CD4-positive, alpha-beta T cell treated with Interleukin-12 subunit alpha and Interleukin-12 subunit beta, for 1 hour (primary cell): ENCODE measurements around the gene MACO1.
"Not testable (repeated sequence)": the region's sequence is repeated elsewhere in the genome, so short reads cannot be mapped to it uniquely, and the experiment has no call there.

Source experiments
- DNase-seq: peaks from one replicate; pipeline ENCODE4 v3.0.0-alpha.2; 2020

Gene MACO1, protein sequence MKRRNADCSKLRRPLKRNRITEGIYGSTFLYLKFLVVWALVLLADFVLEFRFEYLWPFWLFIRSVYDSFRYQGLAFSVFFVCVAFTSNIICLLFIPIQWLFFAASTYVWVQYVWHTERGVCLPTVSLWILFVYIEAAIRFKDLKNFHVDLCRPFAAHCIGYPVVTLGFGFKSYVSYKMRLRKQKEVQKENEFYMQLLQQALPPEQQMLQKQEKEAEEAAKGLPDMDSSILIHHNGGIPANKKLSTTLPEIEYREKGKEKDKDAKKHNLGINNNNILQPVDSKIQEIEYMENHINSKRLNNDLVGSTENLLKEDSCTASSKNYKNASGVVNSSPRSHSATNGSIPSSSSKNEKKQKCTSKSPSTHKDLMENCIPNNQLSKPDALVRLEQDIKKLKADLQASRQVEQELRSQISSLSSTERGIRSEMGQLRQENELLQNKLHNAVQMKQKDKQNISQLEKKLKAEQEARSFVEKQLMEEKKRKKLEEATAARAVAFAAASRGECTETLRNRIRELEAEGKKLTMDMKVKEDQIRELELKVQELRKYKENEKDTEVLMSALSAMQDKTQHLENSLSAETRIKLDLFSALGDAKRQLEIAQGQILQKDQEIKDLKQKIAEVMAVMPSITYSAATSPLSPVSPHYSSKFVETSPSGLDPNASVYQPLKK

DNA sequence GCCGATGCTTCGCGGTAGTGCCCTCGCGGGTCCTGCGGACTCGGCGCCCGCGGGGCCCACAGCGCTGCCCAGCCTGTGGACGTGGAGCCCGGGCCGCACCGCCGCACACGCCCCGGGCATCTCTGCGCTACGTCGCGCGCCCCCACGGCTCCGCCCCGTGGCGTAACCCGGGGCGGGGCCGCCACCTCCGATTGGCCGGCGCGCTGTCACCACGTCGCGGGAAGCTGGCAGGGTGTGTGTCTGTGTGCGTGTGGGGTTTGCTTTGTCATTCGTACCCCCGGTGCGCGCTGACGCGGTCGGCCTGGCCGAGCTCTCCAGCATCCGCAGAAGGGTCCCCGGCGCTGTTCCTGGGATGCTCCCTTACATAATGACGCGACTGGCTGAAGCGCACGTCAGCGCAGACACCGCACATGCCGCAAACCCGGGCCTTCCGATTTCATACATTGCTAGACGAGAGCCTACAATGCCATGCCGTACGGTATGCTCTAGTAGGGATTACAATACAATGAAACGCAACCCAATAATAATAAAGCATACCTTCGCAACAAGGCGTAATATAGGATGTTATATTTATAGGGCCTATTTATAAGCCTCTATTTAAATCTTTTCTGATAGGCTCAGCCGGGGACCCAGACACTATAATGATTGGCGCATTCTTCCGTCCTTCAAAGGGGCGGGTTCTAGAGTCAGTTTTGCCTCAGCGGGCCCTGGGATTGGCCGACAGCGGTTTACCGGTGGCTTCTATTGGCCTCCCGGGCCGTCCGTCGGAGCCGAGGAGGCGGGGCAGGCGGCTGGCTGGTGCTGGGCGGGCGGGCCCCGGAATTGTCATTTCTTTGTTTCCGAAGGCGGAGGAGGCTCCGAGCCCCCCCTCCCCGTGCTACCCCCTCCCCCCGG lies at the start of gene MACO1:
MACO1 (plus strand) TSS at position 825 of the 894 bp plus-strand sequence. CDS start 202 bp downstream, outside the sequence.
- peak; percentile 97 for DNase-seq

DNA sequence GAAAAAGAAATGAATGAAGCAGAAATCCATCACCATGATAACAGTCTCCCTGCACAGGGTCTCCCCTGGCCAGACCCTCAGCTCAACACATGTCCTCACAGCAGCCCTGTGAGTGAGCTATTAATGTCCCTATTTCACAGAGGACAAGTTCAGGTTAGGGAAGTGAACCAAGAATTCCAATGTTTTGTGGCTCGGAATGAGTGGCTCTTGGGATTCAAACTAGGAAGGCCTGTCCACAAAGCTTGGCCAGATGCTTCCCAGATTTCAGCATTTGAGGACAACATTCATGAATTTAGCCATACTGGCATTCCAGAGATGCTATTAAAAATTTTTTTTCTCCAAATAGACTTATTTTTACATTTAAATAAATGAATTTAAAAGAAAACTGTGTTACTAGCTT lies 48.2 kb upstream of the MACO1 start:
- not testable (repeated sequence) for DNase-seq

DNA sequence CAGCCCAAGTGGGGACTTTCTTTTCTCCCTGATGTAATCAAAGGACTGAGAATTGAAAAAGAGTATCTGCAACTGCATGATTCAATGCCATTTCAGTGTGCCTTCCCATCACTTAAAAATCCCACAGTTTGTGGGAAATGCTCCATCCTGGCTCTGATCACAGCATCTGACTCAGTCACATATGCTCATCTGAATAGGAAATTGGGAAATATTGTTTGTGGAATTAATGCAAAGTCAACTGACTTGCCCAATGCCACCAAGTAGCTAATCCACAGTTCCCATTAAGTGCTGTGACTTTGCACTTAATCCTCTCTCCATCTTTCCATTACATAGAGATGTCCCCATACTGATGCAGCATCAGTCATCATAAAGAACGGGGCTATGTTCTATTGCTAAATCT lies 47.6 kb upstream of the MACO1 start:
- DNase-seq: not testable (repeated sequence)

DNA sequence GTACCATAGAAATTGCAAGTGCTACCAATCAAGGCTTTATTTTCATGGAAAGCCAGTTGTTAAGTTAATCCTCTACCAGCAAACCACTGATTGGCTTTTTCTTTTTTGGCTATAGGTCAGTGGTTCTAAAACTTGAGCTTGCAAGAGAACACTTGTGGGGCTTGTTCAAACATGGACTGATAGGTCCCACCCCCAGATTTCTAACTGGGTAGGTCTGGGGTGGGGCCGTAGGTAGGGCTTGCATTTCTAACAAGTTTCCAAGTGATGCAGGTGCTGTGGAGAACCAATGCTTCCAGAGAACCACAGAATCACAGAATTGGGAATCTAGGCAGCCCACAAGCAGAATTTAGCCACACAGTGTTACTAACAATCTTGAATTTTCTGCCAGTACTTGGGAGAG lies 46.8 kb upstream of the MACO1 start:
- DNase-seq: not testable (repeated sequence)

DNA sequence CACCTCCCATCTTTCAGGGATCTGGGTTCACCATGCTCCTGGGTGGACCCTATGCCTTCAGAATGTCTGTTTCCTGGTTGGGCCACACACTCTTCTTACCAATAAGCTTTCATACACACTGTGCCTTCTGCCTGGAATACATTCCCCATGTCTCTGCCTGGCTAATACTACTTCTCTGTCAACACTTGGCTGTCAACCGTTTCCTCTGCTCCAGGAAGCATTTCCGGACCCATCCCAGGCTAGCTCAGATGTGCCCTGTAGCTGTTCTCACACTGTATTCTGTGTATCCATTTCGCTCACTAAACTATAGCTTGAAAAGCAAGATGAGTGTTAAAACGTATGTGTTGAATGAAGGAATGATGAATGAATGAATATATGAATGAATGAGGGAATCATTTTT lies 43.6 kb upstream of the MACO1 start:
- DNase-seq: not testable (repeated sequence)

DNA sequence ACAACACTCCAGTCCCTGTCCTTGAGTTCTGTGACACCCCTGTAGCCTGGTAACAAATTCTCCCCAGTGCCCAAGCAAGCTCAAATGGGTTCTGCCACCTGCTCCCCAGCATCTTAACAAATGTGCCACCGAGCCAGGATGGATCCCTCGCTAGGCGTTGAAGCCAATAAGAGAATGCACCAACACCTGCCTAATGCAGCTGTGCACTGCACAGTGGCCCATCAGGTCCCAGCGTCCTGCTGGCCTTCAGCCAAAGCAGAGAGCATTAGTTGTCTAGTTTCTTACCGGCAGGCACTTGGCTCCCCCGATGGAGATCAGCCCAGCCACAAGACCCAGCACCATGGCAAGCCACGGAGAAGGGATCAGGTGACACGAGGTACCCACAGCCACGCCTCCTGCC lies 42.0 kb upstream of the MACO1 start:
- not testable (repeated sequence) for DNase-seq

DNA sequence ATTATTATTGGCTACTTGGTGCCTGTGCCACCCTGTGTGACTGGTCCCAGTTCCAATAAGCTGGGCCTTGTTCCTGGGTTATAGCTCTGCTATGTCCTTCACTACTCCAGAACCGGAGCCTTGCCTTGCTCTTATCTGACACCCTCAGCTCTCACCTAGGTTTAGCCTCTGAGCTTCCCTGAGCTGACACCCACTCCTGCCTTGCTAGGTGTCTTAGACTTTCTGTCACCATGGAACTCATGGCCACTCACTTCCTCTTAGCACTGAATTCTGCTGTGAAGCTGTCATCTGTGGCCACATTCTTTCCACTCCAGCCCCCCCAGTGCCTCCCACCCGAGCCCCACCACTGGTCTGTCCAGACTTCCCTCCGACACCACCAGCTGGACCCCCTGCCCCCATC lies 41.0 kb upstream of the MACO1 start:
- not testable (repeated sequence) for DNase-seq

DNA sequence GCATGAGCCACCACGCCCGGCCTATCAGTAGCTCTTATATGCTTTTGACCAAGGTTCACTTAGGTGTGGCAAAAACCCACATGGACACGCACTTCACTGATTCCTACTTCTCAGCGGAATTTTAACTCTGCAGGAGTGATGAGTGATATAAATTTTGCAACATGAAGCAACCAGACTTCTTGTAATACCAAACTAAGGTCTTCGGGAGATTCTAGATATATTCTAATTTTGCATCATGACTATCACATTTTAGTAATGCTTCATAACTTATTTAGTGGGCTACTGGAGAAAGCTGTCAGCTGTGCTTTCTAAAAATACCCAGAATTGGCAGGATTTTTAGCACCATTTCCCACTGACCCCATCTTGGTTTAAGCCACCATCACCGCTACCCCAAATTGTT lies 37.9 kb upstream of the MACO1 start:
- DNase-seq: no peak

DNA sequence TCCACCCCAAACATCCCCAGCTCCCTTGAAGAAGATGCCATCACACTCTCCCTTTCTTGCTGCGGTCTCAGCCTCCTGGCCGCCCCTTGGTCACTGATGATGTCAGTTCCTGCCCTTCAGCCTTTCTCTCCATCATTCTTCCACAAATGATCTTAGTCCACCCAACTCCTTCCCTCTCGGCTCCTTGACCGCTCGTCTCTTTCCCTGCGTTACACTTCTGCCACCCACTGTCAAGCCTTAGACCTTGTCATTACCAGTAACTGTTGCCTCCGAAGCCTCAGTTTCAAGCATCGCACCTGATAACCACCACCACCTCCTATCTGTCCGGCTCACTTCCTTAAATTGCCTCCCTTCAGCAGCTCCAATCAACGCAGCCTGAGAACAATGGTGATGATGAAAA lies 33.1 kb upstream of the MACO1 start:
- not testable (repeated sequence) for DNase-seq

DNA sequence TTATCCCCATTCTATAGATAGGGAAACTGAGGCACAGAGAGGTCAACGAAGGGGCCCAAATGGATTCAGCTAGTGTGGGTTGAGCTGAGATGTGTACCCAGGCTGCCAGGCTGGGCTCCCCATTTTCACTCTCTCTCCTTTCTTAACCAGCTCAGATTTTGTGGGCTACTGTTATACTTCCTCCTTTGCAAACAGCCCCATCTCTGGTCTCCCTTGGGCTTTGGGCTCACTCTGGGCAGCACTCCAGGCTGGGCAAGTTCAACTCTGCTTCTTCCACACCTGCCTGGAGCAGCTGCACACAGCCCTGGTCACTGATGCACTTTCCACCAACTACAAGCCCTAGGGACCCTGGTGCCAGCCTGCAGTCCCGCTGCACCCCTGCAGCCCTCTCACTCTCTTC lies 32.6 kb upstream of the MACO1 start:
- DNase-seq: not testable (repeated sequence)

DNA sequence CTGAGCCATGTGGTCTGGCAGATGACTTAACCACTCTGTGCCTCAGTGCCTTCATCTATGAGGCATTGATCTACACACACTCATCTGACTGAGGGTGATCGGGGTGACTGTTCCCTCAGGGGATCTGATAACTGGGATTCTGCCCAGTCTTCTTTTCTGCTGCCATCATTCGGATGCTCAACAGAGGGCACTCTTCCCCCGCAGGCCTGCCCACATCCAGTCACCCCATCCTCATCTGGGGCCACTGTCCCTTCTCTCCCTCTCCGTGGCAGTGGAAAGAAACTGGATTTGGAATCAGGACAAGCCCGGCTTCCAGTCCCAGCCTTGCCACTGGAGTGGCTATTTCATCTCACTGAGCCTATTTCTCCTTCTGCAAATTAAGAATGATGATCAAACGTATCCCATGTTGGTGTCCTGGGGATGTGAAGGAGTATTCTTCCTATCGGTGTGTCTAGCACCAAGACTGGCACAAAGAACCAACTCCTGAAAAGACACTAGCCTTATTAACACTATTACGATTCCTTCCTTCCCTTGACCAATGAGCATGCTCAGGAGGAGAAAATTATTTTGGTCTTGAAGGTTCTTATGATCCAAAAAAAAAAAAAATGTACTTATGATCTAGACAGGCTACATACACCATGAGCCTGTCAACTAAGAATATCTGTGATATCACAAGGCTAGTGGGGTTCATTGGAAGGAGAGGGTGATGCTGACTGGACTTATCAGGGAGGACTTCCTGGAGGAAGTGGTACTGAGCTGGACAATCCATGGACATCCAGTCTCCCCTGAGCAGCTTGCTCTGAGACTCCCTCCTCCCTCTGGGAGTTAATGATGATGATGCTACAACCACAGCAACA lies 27.5 kb upstream of the MACO1 start:
- peak; percentile 16 for DNase-seq

DNA sequence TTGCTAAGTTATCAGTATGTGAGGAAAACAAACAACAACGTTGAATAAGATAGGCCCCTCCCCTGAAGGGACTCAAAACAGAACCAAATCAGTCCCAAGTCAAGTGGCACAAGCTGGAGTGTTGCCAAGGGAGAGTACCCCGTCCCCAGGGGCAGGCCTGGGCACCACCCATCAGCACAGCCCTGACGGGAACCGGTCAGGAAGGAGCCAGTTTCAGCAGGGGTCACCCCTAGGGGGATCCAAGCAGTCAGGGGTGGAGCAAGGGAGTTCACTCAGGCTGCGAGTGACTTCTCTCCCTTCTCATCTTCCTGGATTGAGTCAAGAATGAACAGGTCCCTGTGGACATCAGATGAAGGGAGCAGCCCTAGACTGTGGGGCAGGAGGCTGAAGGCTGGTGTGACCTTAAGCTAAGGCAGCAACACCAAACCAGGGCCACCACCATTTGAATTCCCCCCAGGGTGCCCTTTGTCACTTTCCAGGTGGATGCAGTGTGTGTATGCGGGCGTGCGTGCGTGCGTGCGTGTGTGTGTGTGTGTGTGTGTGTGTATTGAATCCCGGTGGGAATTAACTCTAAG lies 24.9 kb upstream of the MACO1 start:
- not testable (repeated sequence) for DNase-seq

DNA sequence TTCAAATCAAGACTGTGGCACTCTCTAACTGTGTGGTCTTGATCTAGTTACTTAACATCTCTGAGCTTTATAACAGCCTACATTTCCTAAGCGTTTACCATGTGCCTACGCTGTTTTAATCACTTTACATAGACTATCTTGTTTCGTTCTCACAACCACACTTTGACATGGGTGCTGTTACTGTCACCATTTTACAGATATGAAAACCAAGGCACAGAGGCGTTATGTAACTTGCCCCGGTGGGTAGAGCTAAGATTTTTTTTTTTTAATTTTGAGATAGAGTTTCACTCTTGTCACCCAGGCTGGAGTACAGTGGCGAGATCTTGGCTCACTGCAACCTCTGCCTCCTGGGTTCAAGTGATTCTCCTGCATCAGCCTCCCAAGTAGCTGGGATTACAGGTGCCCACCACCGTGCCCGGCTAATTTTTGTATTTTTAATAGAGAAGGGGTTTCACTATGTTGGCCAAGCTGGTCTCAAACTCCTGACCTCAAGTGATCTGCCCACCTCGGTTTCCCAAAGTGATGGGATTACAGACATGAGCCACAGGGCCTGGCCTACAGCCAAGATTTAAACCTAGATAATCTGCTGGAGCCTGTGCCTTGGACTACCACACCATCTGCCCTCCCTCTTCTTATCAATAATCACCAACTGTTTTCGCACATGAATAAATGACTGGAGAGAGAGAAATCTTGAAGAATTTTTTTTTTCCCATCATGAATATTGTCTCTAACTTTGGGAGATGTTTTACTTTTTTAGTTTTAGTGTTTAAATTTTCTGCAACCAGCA lies 20.9 kb upstream of the MACO1 start:
- not testable (repeated sequence) for DNase-seq

DNA sequence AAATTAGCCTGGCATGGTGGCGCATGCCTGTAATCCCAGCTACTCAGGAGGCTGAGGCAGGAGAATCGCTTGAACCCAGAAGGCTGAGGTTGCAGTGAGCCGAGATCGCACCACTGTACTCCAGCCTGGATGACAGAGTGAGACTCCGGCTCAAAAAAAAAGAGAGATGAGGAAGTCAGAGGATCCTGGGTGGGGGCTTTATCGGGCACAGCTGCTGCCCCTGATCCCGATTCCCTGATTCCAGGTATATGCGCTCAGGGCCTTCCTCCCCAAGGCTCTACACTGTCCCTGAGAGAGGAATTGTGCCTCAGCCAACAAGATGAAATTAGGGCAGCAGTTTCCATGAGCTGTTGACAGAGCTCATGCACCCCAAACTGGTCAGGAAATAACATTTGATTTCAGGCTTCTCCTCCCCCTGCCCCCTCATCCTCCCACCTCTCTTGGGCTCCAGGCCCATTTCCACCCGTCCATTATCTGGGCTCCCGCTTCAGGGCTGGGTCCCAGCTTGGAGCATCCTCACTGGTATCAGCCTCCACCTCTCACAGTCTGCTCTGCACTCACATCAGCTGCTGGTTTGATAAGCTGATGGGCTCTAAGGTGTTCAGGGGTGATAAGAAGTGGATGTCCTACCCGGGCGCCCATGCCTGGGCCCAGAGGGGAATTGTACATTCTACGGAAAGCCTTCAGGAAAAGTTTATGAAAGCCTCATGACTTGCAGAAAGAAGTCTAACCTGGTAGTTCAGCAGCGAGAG lies 17.6 kb upstream of the MACO1 start:
- not testable (repeated sequence) for DNase-seq

DNA sequence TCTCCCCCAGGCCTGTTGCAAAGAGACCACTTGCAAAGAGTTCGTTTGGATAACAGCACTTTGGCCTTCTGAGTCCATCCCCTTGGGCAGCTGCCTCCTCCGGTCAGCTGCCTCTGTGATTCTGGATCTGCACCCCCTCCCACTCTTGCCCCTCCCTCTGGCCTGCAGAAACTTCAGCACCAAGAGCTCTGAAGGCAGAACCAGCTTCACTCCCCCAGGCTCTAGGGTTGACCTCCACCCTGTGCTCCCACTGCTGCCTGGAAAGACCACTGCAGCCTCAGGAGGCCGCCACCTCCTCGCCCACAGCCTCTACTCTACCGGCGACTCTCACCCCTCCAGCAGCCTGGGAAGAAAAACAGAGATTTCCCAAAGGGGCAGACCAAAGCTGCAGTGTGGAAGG lies 16.5 kb upstream of the MACO1 start:
- DNase-seq: not testable (repeated sequence)

DNA sequence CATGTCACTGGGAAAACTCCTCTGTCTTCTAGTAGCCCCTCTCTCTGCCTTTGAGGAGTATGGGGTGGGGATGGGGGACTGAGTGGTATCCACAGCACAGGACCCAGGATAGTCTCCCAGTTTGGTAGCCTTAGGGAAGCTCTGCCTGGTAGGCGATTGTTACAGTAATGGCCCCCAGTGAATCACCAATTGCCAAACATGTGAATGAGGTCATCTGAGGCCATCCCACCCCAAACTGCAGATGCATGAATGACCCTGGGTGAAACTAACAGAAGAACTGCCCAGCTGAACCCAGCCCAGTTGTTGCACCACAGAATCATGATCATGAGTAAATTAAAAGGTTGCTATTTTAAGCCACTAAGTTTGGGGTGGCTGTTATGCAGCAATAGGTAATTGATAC lies 16.1 kb upstream of the MACO1 start:
- DNase-seq: not testable (repeated sequence)

DNA sequence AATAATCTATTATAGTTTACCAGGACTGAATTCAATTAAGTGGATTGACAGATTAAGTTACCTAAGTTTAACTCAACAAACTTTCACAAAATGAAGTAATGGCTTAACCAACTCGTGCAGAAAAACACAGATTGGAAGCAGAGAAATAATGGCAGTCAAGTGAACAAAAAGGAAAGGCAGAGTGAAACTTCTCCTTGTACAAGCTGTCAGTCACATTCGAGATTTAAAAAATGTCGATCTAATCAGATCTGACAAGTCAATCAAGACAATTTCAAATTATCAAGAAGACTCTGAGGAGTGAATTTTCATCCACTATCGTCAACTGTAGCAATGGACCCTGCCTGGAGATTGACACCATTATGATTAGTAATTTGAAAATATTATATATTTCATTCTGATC lies 13.4 kb upstream of the MACO1 start:
- DNase-seq: not testable (repeated sequence)

DNA sequence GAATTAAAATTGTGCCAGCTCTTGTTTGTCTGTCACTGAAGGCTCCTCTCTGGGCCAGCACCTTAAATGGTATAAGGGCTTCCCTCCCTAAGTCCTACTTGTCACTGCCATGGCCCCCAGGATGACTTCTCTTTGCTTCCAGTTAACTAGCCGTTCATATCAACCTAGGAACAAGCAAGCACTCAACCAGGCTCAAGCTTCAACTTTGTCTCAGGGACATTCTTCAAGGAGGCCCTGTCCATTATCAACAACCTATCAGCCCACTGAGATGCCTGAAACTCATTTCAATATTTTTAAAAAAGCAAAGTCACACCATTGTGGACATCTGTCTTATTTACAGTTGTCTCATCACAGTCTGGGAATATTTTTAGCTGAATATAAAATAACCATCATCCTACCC lies 11.4 kb upstream of the MACO1 start:
- DNase-seq: not testable (repeated sequence)

DNA sequence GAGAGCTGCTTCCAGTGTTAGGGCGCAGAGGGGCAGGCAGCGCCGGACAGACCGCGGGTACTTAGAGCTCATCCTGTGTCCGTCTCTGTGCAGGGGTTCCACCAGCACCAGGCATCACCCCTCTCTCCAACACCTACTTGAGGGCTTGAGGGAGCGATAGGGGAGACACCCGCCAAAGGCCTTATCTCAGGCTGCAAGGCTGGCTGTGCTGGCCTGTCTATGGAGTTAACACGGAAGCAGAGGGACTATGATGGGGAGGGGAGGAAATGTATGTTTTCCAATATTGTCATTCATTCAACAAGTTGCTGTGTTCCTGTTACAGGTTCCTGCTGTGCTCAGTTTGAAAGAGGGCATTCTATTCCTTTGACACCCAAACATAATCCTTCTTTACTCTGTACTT lies 10.0 kb upstream of the MACO1 start, which contains the start of gene RHCE:
RHCE (minus strand) TSS at position 111 of the 400 bp plus-strand sequence; CDS start at position 72, 39 bp downstream.
- not testable (repeated sequence) for DNase-seq

DNA sequence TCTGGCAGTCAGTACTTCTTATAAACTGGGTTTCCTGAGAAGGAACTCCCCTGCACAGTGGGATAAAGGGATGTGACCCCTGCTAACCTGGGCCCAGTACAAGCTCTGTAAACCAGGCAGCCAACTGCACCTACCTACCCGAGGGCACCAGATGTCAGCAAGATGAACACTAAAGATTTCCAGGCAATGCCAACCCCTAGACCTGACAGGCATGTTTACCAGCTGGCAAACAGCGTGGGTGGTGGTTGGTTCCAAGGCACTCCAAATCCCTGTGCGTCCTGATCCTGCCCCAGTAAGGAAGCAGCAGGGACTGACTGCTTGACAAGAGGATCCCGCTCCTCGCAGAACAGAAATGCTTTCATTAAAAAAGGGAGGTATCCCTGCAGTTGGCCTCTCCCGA lies 7.5 kb upstream of the MACO1 start:
- not testable (repeated sequence) for DNase-seq
